Activated gamma-delta T cell (primary cell): ENCODE measurements around the gene STK39.

Experiments used
- DNase-seq: peaks from one replicate; lab custom pipeline; 2025; lab: John Stamatoyannopoulos, UW

STK39 gene

DNA sequence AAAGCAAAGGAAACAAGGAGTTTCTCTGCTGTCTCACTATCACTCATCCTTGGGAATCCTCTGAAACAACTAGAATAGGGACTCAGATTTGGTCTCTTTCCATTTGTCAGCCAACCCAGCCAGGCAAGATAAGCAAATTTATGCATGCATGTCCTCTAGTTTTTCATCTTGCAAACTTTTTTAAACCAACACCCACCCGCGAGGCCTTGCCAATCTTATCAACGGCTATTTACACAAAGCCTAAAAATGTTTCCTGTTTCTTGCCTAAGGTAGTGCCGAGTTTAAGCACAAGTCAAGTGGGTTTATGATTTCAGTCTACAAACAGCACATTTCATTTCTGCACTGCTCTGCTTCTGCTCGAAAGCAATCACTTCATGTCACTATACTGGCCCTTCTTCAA, 240.9 kb downstream of the STK39 start:
- no peak for DNase-seq

DNA sequence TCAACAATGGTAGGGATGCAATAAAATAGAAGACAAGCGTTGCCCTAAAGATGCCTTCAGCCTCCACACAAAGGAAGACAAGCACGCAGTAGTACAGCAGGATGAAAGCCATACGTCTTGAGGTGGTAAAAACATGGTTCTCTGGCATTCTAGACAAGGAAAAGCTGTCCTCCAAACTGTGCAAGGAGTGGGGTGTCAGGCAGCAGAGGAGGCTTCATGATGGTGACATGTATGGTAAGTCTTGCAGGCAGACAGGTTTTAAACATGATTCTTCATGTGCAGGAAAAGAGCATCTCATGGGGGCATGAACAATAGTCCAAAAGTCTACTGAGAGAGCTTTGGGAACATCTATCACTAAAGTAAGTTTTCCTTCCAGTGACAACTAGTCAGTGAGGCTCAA, 241.8 kb downstream of the STK39 start:
- DNase-seq = no peak

- DNase-seq = no peak
Measured at GRCh38 chr2:168003876-168004275, 243.5 kb downstream of the STK39 start.

GRCh38 chr2:168002021-168002553, 245.3 kb downstream of the STK39 start:
- no peak for DNase-seq

DNA sequence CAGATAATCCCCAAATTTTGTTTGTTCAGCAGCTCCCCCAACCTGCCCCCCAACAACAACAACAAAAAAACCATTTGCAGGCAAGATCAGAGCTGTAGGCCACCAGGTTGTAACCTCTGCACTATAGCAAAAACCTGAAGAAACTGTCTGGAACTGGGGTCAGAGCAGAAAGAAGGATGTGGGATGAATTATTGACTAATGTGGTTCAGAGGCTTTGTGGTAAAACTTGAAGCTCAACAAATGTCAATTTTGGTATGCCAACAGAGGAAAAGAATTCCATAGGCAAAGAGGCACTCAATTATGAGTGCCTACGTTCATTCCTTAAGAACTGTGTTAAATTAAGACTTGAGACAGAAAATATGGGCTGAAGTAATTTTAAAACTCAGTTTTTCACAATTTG, 255.1 kb downstream of the STK39 start:
- DNase-seq = no peak

- no peak for DNase-seq
Measured at GRCh38 chr2:167990062-167990461, 257.3 kb downstream of the STK39 start.

GRCh38 chr2:167988296-167988695, 259.1 kb downstream of the STK39 start:
- DNase-seq = no peak

DNA sequence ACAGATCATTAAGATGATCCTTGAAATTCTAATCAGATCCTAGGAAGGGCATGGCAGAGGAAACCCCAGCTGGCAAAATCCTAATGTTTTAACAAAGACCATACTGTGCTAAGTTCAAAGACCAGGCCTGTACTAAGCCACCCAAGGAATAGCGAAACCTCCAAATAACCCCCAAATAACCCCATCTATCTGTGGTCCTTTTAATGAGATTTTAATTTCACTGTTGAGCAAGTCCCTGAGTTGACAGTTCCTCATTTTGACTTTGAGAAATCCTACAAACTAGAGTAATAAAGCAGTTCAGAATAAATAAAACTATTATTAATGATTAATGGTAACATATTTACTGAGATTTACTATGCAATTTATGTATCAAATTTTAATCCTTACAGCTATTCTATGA, 259.8 kb downstream of the STK39 start:
- no peak for DNase-seq

DNA sequence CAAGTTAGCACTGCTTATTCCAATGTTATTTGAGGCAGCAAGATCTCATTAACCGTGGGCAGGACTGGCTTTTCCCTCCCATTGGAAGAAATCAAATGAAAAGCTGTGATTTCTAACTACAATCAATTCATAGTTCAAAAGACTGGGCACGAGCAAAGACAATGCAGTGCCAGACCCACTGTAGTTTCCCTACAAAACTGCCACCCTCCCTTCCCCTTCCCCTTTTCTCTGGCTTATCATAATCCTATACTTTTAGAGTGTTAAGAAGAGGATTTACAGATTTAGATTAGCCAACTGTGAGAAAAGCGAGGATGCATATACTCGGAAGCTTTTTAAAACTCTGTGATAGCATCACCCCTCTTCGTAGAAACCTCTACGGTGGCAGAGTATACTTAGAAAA, 260.4 kb downstream of the STK39 start:
- DNase-seq = no peak

- DNase-seq = no peak
Measured at GRCh38 chr2:167986223-167986622, 261.2 kb downstream of the STK39 start.

DNA sequence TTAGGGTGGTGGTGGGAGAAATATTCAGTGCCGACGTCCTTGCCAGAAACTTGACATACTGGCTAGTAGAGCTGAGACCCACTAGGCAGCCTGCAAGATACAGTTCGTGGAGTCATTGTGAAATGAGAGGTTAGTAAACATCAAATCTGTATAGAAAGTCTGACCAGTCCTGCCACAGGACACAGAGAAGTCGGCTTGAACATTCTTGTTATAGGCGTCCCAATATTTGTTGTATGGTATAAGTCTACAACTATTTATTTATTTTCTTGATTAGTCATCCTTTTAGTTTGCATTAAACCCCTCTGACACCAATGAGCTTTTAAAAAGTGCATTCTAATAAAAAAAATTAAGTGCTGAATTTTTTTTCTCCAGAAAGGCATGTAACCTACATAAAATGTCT, 265.4 kb downstream of the STK39 start:
- no peak for DNase-seq

- DNase-seq = no peak
Measured at GRCh38 chr2:167980439-167980838, 267.0 kb downstream of the STK39 start.

GRCh38 chr2:167972746-167973145, 274.6 kb downstream of the STK39 start:
- DNase-seq = no peak

GRCh38 chr2:167972020-167972419, 275.4 kb downstream of the STK39 start:
- no peak for DNase-seq

- DNase-seq = no peak
Measured at GRCh38 chr2:167966937-167967913, 280.2 kb downstream of the STK39 start.

DNA sequence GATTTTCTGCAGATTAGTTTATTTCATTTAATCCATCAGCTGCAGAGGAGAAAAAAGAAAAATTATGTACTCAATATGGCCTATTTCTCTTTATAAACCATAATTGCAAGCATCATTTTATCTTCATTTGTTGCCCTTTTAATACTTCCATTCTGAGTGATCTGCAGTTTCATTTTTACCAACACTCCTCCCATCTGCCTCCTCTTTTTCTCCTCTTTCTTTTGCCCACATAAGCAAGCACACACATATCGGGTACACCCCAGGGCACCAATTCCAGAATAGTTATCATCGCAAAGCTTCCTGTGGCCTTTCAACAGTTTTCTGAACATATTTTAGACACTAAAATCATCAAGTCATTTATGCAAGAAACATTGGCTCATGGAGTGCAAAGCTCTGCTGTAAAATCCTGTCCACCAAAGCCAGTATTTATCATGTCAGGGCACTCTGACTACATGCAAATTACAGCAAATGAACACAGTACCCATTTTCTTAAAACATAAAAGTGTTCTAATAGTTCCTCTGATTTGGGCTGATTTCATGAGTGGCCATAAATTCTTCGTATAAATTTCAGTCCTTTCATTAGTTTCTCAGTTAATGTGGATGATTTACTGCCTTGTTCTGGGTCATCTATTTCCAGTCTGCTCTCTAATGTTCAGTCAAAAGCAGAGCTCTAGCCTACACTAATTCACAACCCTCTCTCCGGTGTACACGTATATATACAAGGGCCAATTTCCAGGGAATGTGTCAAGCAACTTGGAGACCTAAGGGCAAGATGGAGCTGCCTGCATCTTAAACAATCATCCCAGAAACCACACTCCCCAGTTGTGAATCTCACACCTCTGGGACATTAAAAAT, 281.3 kb downstream of the STK39 start:
- no peak for DNase-seq

- no peak for DNase-seq
Measured at GRCh38 chr2:167964650-167965413, 282.6 kb downstream of the STK39 start.

DNA sequence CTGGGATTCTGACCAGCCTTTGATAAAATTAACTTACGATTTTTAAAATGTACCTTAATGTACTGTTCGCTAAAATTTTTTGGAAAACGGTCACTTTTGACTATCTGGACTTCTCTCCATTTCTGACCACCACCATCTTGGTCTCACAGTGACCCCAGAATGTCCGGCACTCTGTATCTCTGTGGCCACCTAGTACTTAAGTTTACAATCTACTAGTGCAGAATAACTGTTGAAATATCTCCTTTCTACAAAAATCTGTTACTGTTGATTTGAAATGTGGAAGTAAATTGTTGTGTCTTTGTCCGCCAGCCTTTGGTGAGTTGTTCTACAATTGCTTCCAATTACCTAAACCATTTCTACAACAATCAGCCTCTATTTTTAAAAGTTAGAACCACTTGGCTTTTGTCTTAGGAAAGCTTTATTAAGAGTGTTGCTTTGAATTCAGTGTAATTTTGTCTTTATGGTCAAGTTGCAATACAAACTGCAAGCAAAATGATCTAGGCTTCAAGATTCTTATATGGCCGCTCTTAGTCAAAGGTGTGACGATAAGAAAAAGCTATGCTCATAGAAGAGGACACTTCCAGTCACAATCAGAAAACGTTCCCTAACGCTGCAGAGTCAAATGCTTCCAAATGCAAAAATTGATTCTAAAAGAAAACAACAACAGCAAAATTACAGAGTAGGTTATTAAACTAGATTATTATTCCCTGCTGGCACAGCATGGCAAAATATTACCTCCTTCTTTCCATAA, 283.3 kb downstream of the STK39 start:
- no peak for DNase-seq

- no peak for DNase-seq
Measured at GRCh38 chr2:167962436-167963226, 284.8 kb downstream of the STK39 start.

- DNase-seq = no peak
Measured at GRCh38 chr2:167961536-167962048, 285.8 kb downstream of the STK39 start.
